GM23338 (cell line): ENCODE results near the gene NRAS. TPM values are rescaled to one million over a fixed set of nuclear protein-coding genes. Genes with fewer than 3 reads are reported as not detected.
A peak's percentile ranks its signal among the peaks of the same experiment; 100 is the strongest.

Experiments used
- ATAC-seq: fragments of 200-7000 bp; cut with Tn5 transposase; 3 replicates; pipeline ENCODE4 v1.9.1; 2020
- DNase-seq: peaks from one replicate; pipeline ENCODE4 v3.0.0-alpha.2; 2015; ENCODE audit warnings: low spot score
- H2AFZ ChIP-seq: fragments of 200-600 bp; sonication (generic); 2 replicates; pipeline ENCODE4 v1.8.0; 2016; ENCODE audit warnings: antibody characterized with exemption, mild to moderate bottlenecking, moderate library complexity
- H3F3A ChIP-seq: fragments of 200-600 bp; sonication (generic); replicated peaks from 2 replicates; pipeline ENCODE4 v1.8.0; 2017; ENCODE audit warnings: antibody characterized with exemption, mixed run types, low read depth
- H3K27ac ChIP-seq: fragments of 200-600 bp; sonication (generic); 2 replicates; pipeline ENCODE4 v1.6.1; 2016; ENCODE audit warnings: low read depth
- H3K27me3 ChIP-seq: fragments of 200-600 bp; sonication (generic); 2 replicates; pipeline ENCODE4 v1.8.0; 2016; ENCODE audit warnings: mild to moderate bottlenecking, mixed run types, moderate library complexity; ENCODE audit not compliant: insufficient read depth
- H3K36me3 ChIP-seq: fragments of 200-600 bp; sonication (generic); 2 replicates; pipeline ENCODE4 v1.8.0; 2016; ENCODE audit warnings: mild to moderate bottlenecking; ENCODE audit not compliant: insufficient read depth
- H3K4me1 ChIP-seq: fragments of 200-600 bp; sonication (generic); 2 replicates; pipeline ENCODE4 v1.8.0; 2016; ENCODE audit warnings: mild to moderate bottlenecking, moderate library complexity; ENCODE audit not compliant: insufficient read depth
- H3K4me2 ChIP-seq: fragments of 200-600 bp; sonication (generic); 2 replicates; pipeline ENCODE4 v1.7.1; 2017; ENCODE audit warnings: mixed run types
- H3K4me3 ChIP-seq: fragments of 200-600 bp; sonication (generic); 2 replicates; pipeline ENCODE4 v1.6.1; 2016; ENCODE audit warnings: mixed run types
- H3K79me2 ChIP-seq: fragments of 200-600 bp; sonication (generic); replicated peaks from 2 replicates; pipeline ENCODE4 v1.8.0; 2017; ENCODE audit warnings: mild to moderate bottlenecking; ENCODE audit not compliant: insufficient read depth
- H3K9me2 ChIP-seq: fragments of 200-600 bp; sonication (generic); 2 replicates; pipeline ENCODE4 v1.8.0; 2017; ENCODE audit not compliant: insufficient read depth
- H4K20me1 ChIP-seq: fragments of 200-600 bp; sonication (generic); replicated peaks from 2 replicates; pipeline ENCODE4 v1.8.0; 2017; ENCODE audit warnings: mild to moderate bottlenecking; ENCODE audit not compliant: insufficient read depth
- H3K27ac Mint-ChIP-seq: 2 replicates; pipeline ENCODE4 v1.8.0; 2020; ENCODE audit warnings: inconsistent platforms, mild to moderate bottlenecking, moderate library complexity, mixed read lengths
- H3K27me3 Mint-ChIP-seq: 3 replicates; pipeline ENCODE4 v1.8.0; 2022; ENCODE audit warnings: low read depth, mild to moderate bottlenecking, moderate library complexity, mixed read lengths, inconsistent platforms; ENCODE audit not compliant: insufficient read depth, poor library complexity
- H3K36me3 Mint-ChIP-seq: 3 replicates; pipeline ENCODE4 v1.8.0; 2021; ENCODE audit warnings: low read depth, mild to moderate bottlenecking, inconsistent platforms, moderate library complexity, mixed read lengths
- H3K4me1 Mint-ChIP-seq: 3 replicates; pipeline ENCODE4 v1.8.0; 2020; ENCODE audit warnings: mild to moderate bottlenecking, inconsistent platforms, mixed read lengths
- H3K4me3 Mint-ChIP-seq: 3 replicates; pipeline ENCODE4 v1.8.0; 2021; ENCODE audit warnings: moderate library complexity, mild to moderate bottlenecking, inconsistent platforms, mixed read lengths
- H3K9me3 Mint-ChIP-seq: 3 replicates; pipeline ENCODE4 v1.8.0; 2020; ENCODE audit warnings: moderate library complexity, mild to moderate bottlenecking, inconsistent platforms, mixed read lengths
- JUNB ChIP-seq: IDR thresholded peaks from one replicate; pipeline ENCODE4 v1.6.1; 2016; ENCODE audit warnings: antibody characterized with exemption; ENCODE audit not compliant: unreplicated experiment
- POLR2AphosphoS5 ChIP-seq: IDR thresholded peaks from 2 replicates; pipeline ENCODE4 v1.6.1; 2016; ENCODE audit warnings: antibody characterized with exemption, low read depth
- STAT1 ChIP-seq: IDR thresholded peaks from one replicate; pipeline ENCODE4 v1.6.1; 2016; ENCODE audit warnings: antibody characterized with exemption; ENCODE audit not compliant: unreplicated experiment
- ZNF331 ChIP-seq: fragments of 250-450 bp; sonication (Bioruptor Pico); IDR thresholded peaks from 2 replicates; pipeline ENCODE4 v1.5.0; 2020; ENCODE audit warnings: low read depth, mild to moderate bottlenecking, moderate library complexity
- polyA plus RNA-seq: library from polyadenylated mRNA; unstranded; fragments of >200 nt; fragmentation: Nextera tagmentation; extraction: Ambion mirVana; gene quantifications from 2 replicates; pipeline ENCODE4 v1.2.1, GENCODE V29; 2016
- total RNA-seq: library from RNA; depleted of rRNA; stranded (reverse); fragments of >200 nt; shearing (Covaris generic); gene quantifications from 2 replicates; pipeline ENCODE4 v1.2.3, GENCODE V29; 2014
- TF ChIP-seq, protein P1 (sequence below), 2 experiments: fragments of 200-600 bp in 1 of 2; sonication (generic) in 1 of 2; conservative IDR thresholded peaks; 2 replicates each; pipeline versions ENCODE4 v1.5.1 to v1.6.1; 2016 to 2017; ENCODE audit warnings: antibody characterized with exemption in 2 of 2, low read depth in 2 of 2, mild to moderate bottlenecking in 2 of 2, moderate library complexity in 1 of 2

NRAS gene
- total and polyA plus RNA-seq, 2 experiments from 2014 or later: 22.3 to 83.2 TPM

DNA sequence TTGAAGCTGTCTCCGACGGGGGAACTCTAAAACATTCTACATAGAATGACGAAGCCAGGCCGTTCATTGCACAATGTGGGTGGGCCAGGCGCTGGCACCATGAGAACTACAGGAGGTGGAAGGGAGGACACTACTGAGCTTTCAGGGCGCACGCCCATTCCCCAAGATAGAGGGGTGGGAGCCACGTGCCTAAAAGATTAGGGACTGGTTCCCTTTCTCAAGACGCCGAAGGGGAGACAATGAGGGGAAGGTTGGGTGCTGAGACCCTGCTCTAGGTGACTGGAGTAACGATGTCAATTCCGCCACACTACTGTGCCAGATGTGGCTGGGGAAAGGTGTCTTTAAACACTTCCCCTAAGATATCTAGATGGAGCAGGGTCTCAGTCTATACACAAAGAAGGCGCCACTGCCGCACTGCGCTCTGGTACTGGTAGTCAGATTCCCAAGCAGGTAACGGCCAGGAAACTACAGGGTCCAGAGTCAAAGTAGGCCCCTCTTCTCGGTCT, 40.4 kb upstream of the NRAS start:
- Histone ChIP-seq H3K36me3 (0 out of 2 replicates have a peak, but pooled peaks cover 4% of the 10 kb centered on the region), H3K4me2 (peak overlapping the region; percentile 81), H3K27ac (peak overlapping the region; percentile 94), H3K9me2 (no peaks in the 10 kb centered on the region), H3F3A (no peaks in the 10 kb centered on the region), H3K4me1 (peaks cover 42% of the 10 kb centered on the region), H4K20me1 (peaks cover 41% of the 10 kb centered on the region), H3K27me3 (no peaks in the 10 kb centered on the region), H3K4me3 (peak overlapping the region; percentile 72), H3K79me2 (peaks cover 52% of the 10 kb centered on the region), H2AFZ (no peak overlapping the region)
- peaks cover 9% of the 10 kb centered on the region for H3K27me3 Mint-ChIP-seq
- ATAC-seq (peak; percentile 45), DNase-seq (peak; percentile 76)
- H3K27ac Mint-ChIP-seq: peak overlapping the region; percentile 100
- peaks cover 48% of the 10 kb centered on the region for H3K4me1 Mint-ChIP-seq
- H3K4me3 Mint-ChIP-seq: peak overlapping the region; percentile 96
- H3K36me3 Mint-ChIP-seq: peaks cover 26% of the 10 kb centered on the region
- H3K9me3 Mint-ChIP-seq: no peaks in the 10 kb centered on the region
- 0 out of 2 replicates have a peak, but pooled peaks have one; percentile 31 for TF ChIP-seq POLR2AphosphoS5
- TF ChIP-seq STAT1: no peak

- Histone ChIP-seq H3K27me3 (no peaks in the 10 kb centered on the region), H3K4me2 (peak overlapping the region; percentile 81), H3K27ac (peak overlapping the region; percentile 94), H3K4me1 (peaks cover 49% of the 10 kb centered on the region), H3K4me3 (peak overlapping the region; percentile 72), H3K36me3 (0 out of 2 replicates have a peak, but pooled peaks cover 4% of the 10 kb centered on the region), H3K79me2 (peaks cover 60% of the 10 kb centered on the region), H3K9me2 (no peaks in the 10 kb centered on the region), H2AFZ (no peak overlapping the region), H4K20me1 (peaks cover 48% of the 10 kb centered on the region), H3F3A (no peaks in the 10 kb centered on the region)
- Mint-ChIP-seq H3K27me3 (peaks cover 9% of the 10 kb centered on the region), H3K27ac (peak overlapping the region; percentile 100), H3K4me1 (peaks cover 56% of the 10 kb centered on the region), H3K4me3 (peak overlapping the region; percentile 96), H3K9me3 (no peaks in the 10 kb centered on the region), H3K36me3 (peaks cover 26% of the 10 kb centered on the region)
- TF ChIP-seq ZNF331 (no peak), JUNB (no peak)
- TF ChIP-seq, protein P1, sequence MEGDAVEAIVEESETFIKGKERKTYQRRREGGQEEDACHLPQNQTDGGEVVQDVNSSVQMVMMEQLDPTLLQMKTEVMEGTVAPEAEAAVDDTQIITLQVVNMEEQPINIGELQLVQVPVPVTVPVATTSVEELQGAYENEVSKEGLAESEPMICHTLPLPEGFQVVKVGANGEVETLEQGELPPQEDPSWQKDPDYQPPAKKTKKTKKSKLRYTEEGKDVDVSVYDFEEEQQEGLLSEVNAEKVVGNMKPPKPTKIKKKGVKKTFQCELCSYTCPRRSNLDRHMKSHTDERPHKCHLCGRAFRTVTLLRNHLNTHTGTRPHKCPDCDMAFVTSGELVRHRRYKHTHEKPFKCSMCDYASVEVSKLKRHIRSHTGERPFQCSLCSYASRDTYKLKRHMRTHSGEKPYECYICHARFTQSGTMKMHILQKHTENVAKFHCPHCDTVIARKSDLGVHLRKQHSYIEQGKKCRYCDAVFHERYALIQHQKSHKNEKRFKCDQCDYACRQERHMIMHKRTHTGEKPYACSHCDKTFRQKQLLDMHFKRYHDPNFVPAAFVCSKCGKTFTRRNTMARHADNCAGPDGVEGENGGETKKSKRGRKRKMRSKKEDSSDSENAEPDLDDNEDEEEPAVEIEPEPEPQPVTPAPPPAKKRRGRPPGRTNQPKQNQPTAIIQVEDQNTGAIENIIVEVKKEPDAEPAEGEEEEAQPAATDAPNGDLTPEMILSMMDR (conservative IDR thresholded peaks at IDR 0.05; ENCODE audit: low read depth in 2 of 2): no peak
- ATAC-seq (no peak), DNase-seq (no peak)
Measured at GRCh38 chr1:114756009-114756892, 39.7 kb upstream of the NRAS start.
